ENCODE results near the gene C11orf21.

DNA sequence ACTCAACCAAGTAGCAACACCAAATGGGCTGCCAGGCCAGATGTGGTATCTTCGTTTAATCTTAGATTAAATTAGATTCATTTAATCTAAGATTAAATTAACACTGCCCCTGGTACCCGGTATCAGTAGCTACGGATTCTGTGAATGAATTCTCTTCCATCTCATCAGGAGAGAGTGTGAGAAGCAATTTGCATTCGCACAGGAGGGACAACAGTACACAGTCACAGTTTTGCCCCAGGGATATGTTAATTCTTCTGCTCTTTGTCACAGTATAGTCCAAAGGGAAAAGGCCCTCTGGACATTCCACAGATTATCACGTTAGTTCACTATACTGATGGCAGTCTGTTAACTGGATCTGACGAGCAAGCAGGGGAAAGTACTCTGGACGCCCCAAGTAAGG is 54.2 kb downstream of the C11orf21 start:
- TF ChIP-seq, protein P1, sequence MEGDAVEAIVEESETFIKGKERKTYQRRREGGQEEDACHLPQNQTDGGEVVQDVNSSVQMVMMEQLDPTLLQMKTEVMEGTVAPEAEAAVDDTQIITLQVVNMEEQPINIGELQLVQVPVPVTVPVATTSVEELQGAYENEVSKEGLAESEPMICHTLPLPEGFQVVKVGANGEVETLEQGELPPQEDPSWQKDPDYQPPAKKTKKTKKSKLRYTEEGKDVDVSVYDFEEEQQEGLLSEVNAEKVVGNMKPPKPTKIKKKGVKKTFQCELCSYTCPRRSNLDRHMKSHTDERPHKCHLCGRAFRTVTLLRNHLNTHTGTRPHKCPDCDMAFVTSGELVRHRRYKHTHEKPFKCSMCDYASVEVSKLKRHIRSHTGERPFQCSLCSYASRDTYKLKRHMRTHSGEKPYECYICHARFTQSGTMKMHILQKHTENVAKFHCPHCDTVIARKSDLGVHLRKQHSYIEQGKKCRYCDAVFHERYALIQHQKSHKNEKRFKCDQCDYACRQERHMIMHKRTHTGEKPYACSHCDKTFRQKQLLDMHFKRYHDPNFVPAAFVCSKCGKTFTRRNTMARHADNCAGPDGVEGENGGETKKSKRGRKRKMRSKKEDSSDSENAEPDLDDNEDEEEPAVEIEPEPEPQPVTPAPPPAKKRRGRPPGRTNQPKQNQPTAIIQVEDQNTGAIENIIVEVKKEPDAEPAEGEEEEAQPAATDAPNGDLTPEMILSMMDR (IDR thresholded peaks at IDR 0.05), result no peak
- TF ChIP-seq POLR2A (IDR thresholded peaks at IDR 0.05), result no peak

Measured in adrenal gland (tissue), 5 donors.